ENCODE measurements around the gene RHOXF1.
"Not testable (repeated sequence)": the region's sequence is repeated elsewhere in the genome, so short reads cannot be mapped to it uniquely, and the experiment has no call there.

RHOXF1 gene

GRCh38 chrX:120115438-120115963, at the start of gene RHOXF1:
Gene RHOXF1 (minus strand): TSS chrX:120115913. CDS start chrX:120115862, 51 bp downstream.
- no peak for DNase-seq

- not testable (repeated sequence) for DNase-seq
Measured at GRCh38 chrX:120159086-120159485, 43.4 kb upstream of the RHOXF1 start.

- DNase-seq: not testable (repeated sequence)
Measured at GRCh38 chrX:120158313-120158712, 42.6 kb upstream of the RHOXF1 start, which contains the start of gene RHOXF2. Gene RHOXF2 (plus strand): TSS chrX:120158613. CDS start chrX:120158751, 138 bp downstream.

- DNase-seq: not testable (repeated sequence)
Measured at GRCh38 chrX:120150109-120150744, 34.5 kb upstream of the RHOXF1 start.

GRCh38 chrX:120147537-120147936, 31.8 kb upstream of the RHOXF1 start:
- DNase-seq: no peak

- DNase-seq: peak; percentile 20
Measured at GRCh38 chrX:120146323-120146722, 30.6 kb upstream of the RHOXF1 start.

- peak; percentile 45 for DNase-seq
Measured at GRCh38 chrX:120145295-120145925, 29.7 kb upstream of the RHOXF1 start.

- DNase-seq: peak; percentile 26
Measured at GRCh38 chrX:120144178-120144844, 28.6 kb upstream of the RHOXF1 start.

GRCh38 chrX:120140293-120140981, 24.7 kb upstream of the RHOXF1 start:
- no peak for DNase-seq

GRCh38 chrX:120137439-120137838, 21.7 kb upstream of the RHOXF1 start:
- DNase-seq: no peak

GRCh38 chrX:120136840-120137239, 21.1 kb upstream of the RHOXF1 start:
- DNase-seq: no peak

GRCh38 chrX:120136128-120136527, 20.4 kb upstream of the RHOXF1 start:
- DNase-seq: no peak

- not testable (repeated sequence) for DNase-seq
Measured at GRCh38 chrX:120128306-120128846, 12.7 kb upstream of the RHOXF1 start.

- DNase-seq: no peak
Measured at GRCh38 chrX:120125444-120125843, 9.7 kb upstream of the RHOXF1 start.

- no peak for DNase-seq
Measured at GRCh38 chrX:120120223-120120622, 4.5 kb upstream of the RHOXF1 start.

GRCh38 chrX:120111611-120112010, 4.1 kb downstream of the RHOXF1 start:
- no peak for DNase-seq

GRCh38 chrX:120109378-120109777, 6.3 kb downstream of the RHOXF1 start:
- DNase-seq: no peak

- not testable (repeated sequence) for DNase-seq
Measured at GRCh38 chrX:120104707-120105106, 11.0 kb downstream of the RHOXF1 start.

GRCh38 chrX:120101057-120101456, 14.7 kb downstream of the RHOXF1 start:
- not testable (repeated sequence) for DNase-seq

GRCh38 chrX:120090208-120090607, 25.5 kb downstream of the RHOXF1 start:
- peak; percentile 10 for DNase-seq

GRCh38 chrX:120087289-120088017, 28.3 kb downstream of the RHOXF1 start:
- DNase-seq: no peak

Measured in hematopoietic multipotent progenitor cell treated with erythropoietin and hydrocortisone succinate and interleukin-3 and kit ligand, for 4 days (in vitro differentiated cells).